Measurements from ENCODE around the gene LRRC58. TPM values are rescaled to one million over a fixed set of nuclear protein-coding genes. Genes with fewer than 3 reads are reported as not detected.
A peak's percentile ranks its signal among the peaks of the same experiment; 100 is the strongest.

The LRRC58 gene
- total RNA-seq, 1 experiment from 2014 or later = 29.5 TPM

- intact Hi-C loops (cut with micrococcal nuclease; ENCODE audit: unreplicated experiment) (no loop called here), in situ Hi-C loops (cut with HindIII; ENCODE audit: low pct_unique_long_range_greater_than_20kb, low sequenced_read_pairs) (no loop called here)
- CTCF ChIA-PET = no interaction called here
- H3K9me3 ChIP-seq (ENCODE audit: control insufficient read depth, insufficient read depth, low read depth, low read length) = no peaks in the 10 kb centered on the region
- peak; percentile 85 for ATAC-seq
- H3K4me1 ChIP-seq (ENCODE audit: control insufficient read depth, insufficient read depth, low read length) = peaks cover 3% of the 10 kb centered on the region; the same call in 1 of the 2 replicates
- H3K27me3 ChIP-seq (ENCODE audit: control insufficient read depth, insufficient read depth, low read length) = peaks cover 18% of the 10 kb centered on the region
- H3K27ac ChIP-seq (ENCODE audit: low read length) = no peak within 1 kb of the TSS
- no peak for DNase-seq (ENCODE audit: low read depth, low spot score)
- no TSS peak for BruUV-seq (replicated peaks)
- H3K36me3 ChIP-seq (ENCODE audit: control insufficient read depth, insufficient read depth, low read length) = no peaks in the 10 kb centered on the region
- peak within 1 kb of the TSS; percentile 33 to 34 for H3K4me3 ChIP-seq (ENCODE audit: low read depth in 2 of 2, low read length in 2 of 2)
- POLR2A ChIA-PET = no interaction called here
- TF ChIP-seq SIN3A (IDR thresholded peaks at IDR 0.05; ENCODE audit: borderline replicate concordance, insufficient read depth, low read depth, low read length) (no peak), CTCF (IDR thresholded peaks at IDR 0.05) (no peak), TCF7L2 (IDR thresholded peaks at IDR 0.05; ENCODE audit: low read depth, low read length) (no peak), POLR2AphosphoS5 (IDR thresholded peaks at IDR 0.05; ENCODE audit: low read depth, low read length) (no peak)
- TF ChIP-seq, protein P1, sequence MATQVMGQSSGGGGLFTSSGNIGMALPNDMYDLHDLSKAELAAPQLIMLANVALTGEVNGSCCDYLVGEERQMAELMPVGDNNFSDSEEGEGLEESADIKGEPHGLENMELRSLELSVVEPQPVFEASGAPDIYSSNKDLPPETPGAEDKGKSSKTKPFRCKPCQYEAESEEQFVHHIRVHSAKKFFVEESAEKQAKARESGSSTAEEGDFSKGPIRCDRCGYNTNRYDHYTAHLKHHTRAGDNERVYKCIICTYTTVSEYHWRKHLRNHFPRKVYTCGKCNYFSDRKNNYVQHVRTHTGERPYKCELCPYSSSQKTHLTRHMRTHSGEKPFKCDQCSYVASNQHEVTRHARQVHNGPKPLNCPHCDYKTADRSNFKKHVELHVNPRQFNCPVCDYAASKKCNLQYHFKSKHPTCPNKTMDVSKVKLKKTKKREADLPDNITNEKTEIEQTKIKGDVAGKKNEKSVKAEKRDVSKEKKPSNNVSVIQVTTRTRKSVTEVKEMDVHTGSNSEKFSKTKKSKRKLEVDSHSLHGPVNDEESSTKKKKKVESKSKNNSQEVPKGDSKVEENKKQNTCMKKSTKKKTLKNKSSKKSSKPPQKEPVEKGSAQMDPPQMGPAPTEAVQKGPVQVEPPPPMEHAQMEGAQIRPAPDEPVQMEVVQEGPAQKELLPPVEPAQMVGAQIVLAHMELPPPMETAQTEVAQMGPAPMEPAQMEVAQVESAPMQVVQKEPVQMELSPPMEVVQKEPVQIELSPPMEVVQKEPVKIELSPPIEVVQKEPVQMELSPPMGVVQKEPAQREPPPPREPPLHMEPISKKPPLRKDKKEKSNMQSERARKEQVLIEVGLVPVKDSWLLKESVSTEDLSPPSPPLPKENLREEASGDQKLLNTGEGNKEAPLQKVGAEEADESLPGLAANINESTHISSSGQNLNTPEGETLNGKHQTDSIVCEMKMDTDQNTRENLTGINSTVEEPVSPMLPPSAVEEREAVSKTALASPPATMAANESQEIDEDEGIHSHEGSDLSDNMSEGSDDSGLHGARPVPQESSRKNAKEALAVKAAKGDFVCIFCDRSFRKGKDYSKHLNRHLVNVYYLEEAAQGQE (IDR thresholded peaks at IDR 0.05; ENCODE audit: insufficient read depth in 1 of 2, low read depth in 2 of 2, low read length in 1 of 2) = no peak
These were observed 64.2 kb downstream of the LRRC58 start, which contains the start of gene GPR156 for GRCh38 chr3:120284747-120285507. Gene GPR156, minus strand, starts transcription at chr3:120285222. Its CDS starts 41,124 bp downstream, at chr3:120244098.

- intact Hi-C loops (cut with micrococcal nuclease; ENCODE audit: unreplicated experiment) = no loop called here
These were observed 67.9 kb downstream of the LRRC58 start for GRCh38 chr3:120281261-120281660.

More at GRCh38 chr3:120281261-120281660, 67.9 kb downstream of the LRRC58 start:
- ChIA-PET POLR2A (no interaction called here), CTCF (no interaction called here)
- no peak overlapping the region for H3K4me3 ChIP-seq (ENCODE audit: low read depth in 2 of 2, low read length in 2 of 2)
- peaks cover 18% of the 10 kb centered on the region for H3K27me3 ChIP-seq (ENCODE audit: control insufficient read depth, insufficient read depth, low read length)
- in situ Hi-C loops (cut with HindIII; ENCODE audit: low pct_unique_long_range_greater_than_20kb, low sequenced_read_pairs) = no loop called here
- peaks cover 3% of the 10 kb centered on the region; the same call in 1 of the 2 replicates for H3K4me1 ChIP-seq (ENCODE audit: control insufficient read depth, insufficient read depth, low read length)
- no peaks in the 10 kb centered on the region for H3K36me3 ChIP-seq (ENCODE audit: control insufficient read depth, insufficient read depth, low read length)
- no TSS peak for BruUV-seq (replicated peaks)
- DNase-seq (ENCODE audit: low read depth, low spot score) = no peak
- ATAC-seq = no peak
- TF ChIP-seq SIN3A (IDR thresholded peaks at IDR 0.05; ENCODE audit: borderline replicate concordance, insufficient read depth, low read depth, low read length) = no peak
- TF ChIP-seq POLR2AphosphoS5 (IDR thresholded peaks at IDR 0.05; ENCODE audit: low read depth, low read length) = no peak
- TF ChIP-seq CTCF (IDR thresholded peaks at IDR 0.05) = no peak
- TF ChIP-seq, protein P1 (IDR thresholded peaks at IDR 0.05; ENCODE audit: insufficient read depth in 1 of 2, low read depth in 2 of 2, low read length in 1 of 2) = no peak
- no peak for TF ChIP-seq TCF7L2 (IDR thresholded peaks at IDR 0.05; ENCODE audit: low read depth, low read length)
- H3K9me3 ChIP-seq (ENCODE audit: control insufficient read depth, insufficient read depth, low read depth, low read length) = no peaks in the 10 kb centered on the region
- no peak overlapping the region for H3K27ac ChIP-seq (ENCODE audit: low read length)
